H9 (cell line): Measurements from ENCODE around the gene COL23A1. TPM values are rescaled to one million over a fixed set of nuclear protein-coding genes. Genes with fewer than 3 reads are reported as not detected.

Experiments
- DNase-seq: peaks from one replicate; pipeline ENCODE4 v3.0.0-alpha.2; 2017
- H2AFZ ChIP-seq: one replicate; pipeline ENCODE4 v1.6.1; 2013; ENCODE audit warnings: mild to moderate bottlenecking, low read length, control low read depth, moderate library complexity
- H2AK5ac ChIP-seq: 2 replicates; pipeline ENCODE4 v1.6.1; 2013; ENCODE audit warnings: low read length, control low read depth, mixed read lengths; ENCODE audit not compliant: insufficient read length
- H2BK120ac ChIP-seq: one replicate; pipeline ENCODE4 v1.6.1; 2013; ENCODE audit warnings: low read depth, mild to moderate bottlenecking, low read length, control low read depth, inconsistent platforms; ENCODE audit not compliant: poor library complexity, severe bottlenecking
- H2BK12ac ChIP-seq: 2 replicates; pipeline ENCODE4 v1.6.1; 2013; ENCODE audit warnings: low read length, control low read depth, mixed read lengths, low read depth; ENCODE audit not compliant: insufficient read length
- H2BK15ac ChIP-seq: 2 replicates; pipeline ENCODE4 v1.6.1; 2013; ENCODE audit warnings: low read depth, low read length, control low read depth
- H2BK20ac ChIP-seq: one replicate; pipeline ENCODE4 v1.6.1; 2013; ENCODE audit warnings: low read depth, mild to moderate bottlenecking, low read length, control low read depth, inconsistent platforms; ENCODE audit not compliant: poor library complexity, severe bottlenecking
- H2BK5ac ChIP-seq: 2 replicates; pipeline ENCODE4 v1.6.1; 2013; ENCODE audit warnings: low read length, control low read depth, mixed read lengths; ENCODE audit not compliant: insufficient read length
- H3K14ac ChIP-seq: 2 replicates; pipeline ENCODE4 v1.6.1; 2013; ENCODE audit warnings: low read length, control low read depth; ENCODE audit not compliant: insufficient read depth
- H3K18ac ChIP-seq: 2 replicates; pipeline ENCODE4 v1.6.1; 2013; ENCODE audit warnings: low read depth, mild to moderate bottlenecking, mixed read lengths, low read length, control low read depth; ENCODE audit not compliant: insufficient read length
- H3K23ac ChIP-seq: 2 replicates; pipeline ENCODE4 v1.6.1; 2013; ENCODE audit warnings: low read length, control low read depth, mixed read lengths, low read depth; ENCODE audit not compliant: insufficient read length
- H3K23me2 ChIP-seq: 2 replicates; pipeline ENCODE4 v1.6.1; 2013; ENCODE audit warnings: low read depth, mild to moderate bottlenecking, mixed read lengths, low read length, control low read depth; ENCODE audit not compliant: insufficient read length, poor library complexity, severe bottlenecking
- H3K27ac ChIP-seq: 2 replicates; pipeline ENCODE4 v1.5.1; 2013; ENCODE audit warnings: low read length, control low read depth, mixed read lengths, low read depth; ENCODE audit not compliant: insufficient read length
- H3K27me3 ChIP-seq: 2 replicates; pipeline ENCODE4 v1.6.1; 2013; ENCODE audit warnings: low read length, control low read depth, inconsistent platforms; ENCODE audit not compliant: insufficient read depth
- H3K4ac ChIP-seq: 2 replicates; pipeline ENCODE4 v1.6.1; 2013; ENCODE audit warnings: low read depth, mild to moderate bottlenecking, control low read depth, inconsistent platforms, low read length, moderate library complexity
- H3K4me1 ChIP-seq: 2 replicates; pipeline ENCODE4 v1.6.1; 2013; ENCODE audit warnings: low read length, control low read depth, inconsistent platforms; ENCODE audit not compliant: insufficient read depth
- H3K4me2 ChIP-seq: 2 replicates; pipeline ENCODE4 v1.6.1; 2013; ENCODE audit warnings: low read length, control low read depth, mixed read lengths; ENCODE audit not compliant: insufficient read length, insufficient read depth
- H3K56ac ChIP-seq: 2 replicates; pipeline ENCODE4 v1.6.1; 2013; ENCODE audit warnings: low read depth, mild to moderate bottlenecking, mixed read lengths, low read length, control low read depth; ENCODE audit not compliant: insufficient read length
- H3K79me1 ChIP-seq: 2 replicates; pipeline ENCODE4 v1.6.1; 2013; ENCODE audit warnings: low read depth, mild to moderate bottlenecking, moderate library complexity, low read length, control low read depth, inconsistent platforms; ENCODE audit not compliant: insufficient read depth, poor library complexity, severe bottlenecking
- H3K79me2 ChIP-seq: 2 replicates; pipeline ENCODE4 v1.6.1; 2013; ENCODE audit warnings: low read length, control low read depth, inconsistent platforms; ENCODE audit not compliant: insufficient read depth
- H3K9ac ChIP-seq: 2 replicates; pipeline ENCODE4 v1.6.1; 2013; ENCODE audit warnings: low read length, control low read depth, mixed read lengths; ENCODE audit not compliant: insufficient read length; ENCODE audit errors: extremely low read depth
- H3K9me3 ChIP-seq: one replicate; pipeline ENCODE4 v1.6.1; 2013; ENCODE audit warnings: low read depth, low read length, inconsistent platforms; ENCODE audit not compliant: control insufficient read depth
- H3T11ph ChIP-seq: one replicate; pipeline ENCODE4 v1.6.1; 2013; ENCODE audit warnings: mild to moderate bottlenecking, low read length, control low read depth, inconsistent platforms
- H4K20me1 ChIP-seq: one replicate; pipeline ENCODE4 v1.6.1; 2013; ENCODE audit not compliant: control insufficient read depth, insufficient read length, insufficient read depth
- H4K5ac ChIP-seq: 2 replicates; pipeline ENCODE4 v1.6.1; 2013; ENCODE audit warnings: low read depth, mild to moderate bottlenecking, mixed read lengths, low read length, control low read depth; ENCODE audit not compliant: insufficient read length
- H4K8ac ChIP-seq: replicated peaks from 2 replicates; pipeline ENCODE4 v1.6.1; 2013; ENCODE audit warnings: low read length, control low read depth, mixed read lengths, low read depth; ENCODE audit not compliant: insufficient read length
- H4K91ac ChIP-seq: 2 replicates; pipeline ENCODE4 v1.6.1; 2013; ENCODE audit warnings: low read depth, mild to moderate bottlenecking, moderate library complexity, mixed read lengths, low read length, control low read depth; ENCODE audit not compliant: insufficient read length
- H3K27ac Mint-ChIP-seq, 3 experiments: 2 replicates in 2 of 3; 3 replicates in 1 of 3; pipeline ENCODE4 v1.8.0; 2020 to 2021; ENCODE audit warnings: mixed read lengths in 3 of 3, mild to moderate bottlenecking in 1 of 3, moderate library complexity in 1 of 3
- H3K27me3 Mint-ChIP-seq: 2 replicates; pipeline ENCODE4 v1.8.0; 2021; ENCODE audit warnings: low read depth, mild to moderate bottlenecking, moderate library complexity, mixed read lengths
- H3K36me3 Mint-ChIP-seq, 3 experiments: 2 replicates in 2 of 3; 3 replicates in 1 of 3; pipeline ENCODE4 v1.8.0; 2020 to 2021; ENCODE audit warnings: low read depth in 3 of 3, mixed read lengths in 3 of 3; ENCODE audit not compliant: insufficient read depth in 1 of 3
- H3K4me1 Mint-ChIP-seq, 2 experiments: 2 replicates each; pipeline ENCODE4 v1.8.0; 2020; ENCODE audit warnings: mixed read lengths in 2 of 2
- H3K4me3 Mint-ChIP-seq, 2 experiments: 2 replicates in 1 of 2; 3 replicates in 1 of 2; pipeline ENCODE4 v1.8.0; 2020 to 2021; ENCODE audit warnings: mild to moderate bottlenecking in 2 of 2, mixed read lengths in 2 of 2, moderate library complexity in 1 of 2
- H3K9me3 Mint-ChIP-seq, 2 experiments: 2 replicates in 1 of 2; 3 replicates in 1 of 2; pipeline ENCODE4 v1.8.0; 2020; ENCODE audit warnings: mild to moderate bottlenecking in 2 of 2, mixed read lengths in 2 of 2, moderate library complexity in 1 of 2
- WGBS: extraction: QIAGEN DNeasy Blood & Tissue Kit; methylation state at CpG from one replicate; pipeline ENCODE4 v1.1.7; 2013; ENCODE audit warnings: missing lambda C conversion rate, low lambda C conversion rate, mixed read lengths; ENCODE audit not compliant: insufficient read length; ENCODE audit errors: extremely low coverage; 5-methylcytosine and 5-hydroxymethylcytosine counted together
- total RNA-seq: library from RNA; stranded (reverse); gene quantifications from 2 replicates; pipeline ENCODE4 v1.2.1, GENCODE V29; 2021
- TF ChIP-seq, protein P1 (sequence below): fragments of 200-600 bp; sonication (generic); conservative IDR thresholded peaks from 3 replicates; pipeline ENCODE4 v1.8.0; 2021; ENCODE audit warnings: antibody characterized with exemption, mild to moderate bottlenecking

The COL23A1 gene
- total RNA-seq, 1 experiment from 2014 or later = 2.6 TPM

DNA sequence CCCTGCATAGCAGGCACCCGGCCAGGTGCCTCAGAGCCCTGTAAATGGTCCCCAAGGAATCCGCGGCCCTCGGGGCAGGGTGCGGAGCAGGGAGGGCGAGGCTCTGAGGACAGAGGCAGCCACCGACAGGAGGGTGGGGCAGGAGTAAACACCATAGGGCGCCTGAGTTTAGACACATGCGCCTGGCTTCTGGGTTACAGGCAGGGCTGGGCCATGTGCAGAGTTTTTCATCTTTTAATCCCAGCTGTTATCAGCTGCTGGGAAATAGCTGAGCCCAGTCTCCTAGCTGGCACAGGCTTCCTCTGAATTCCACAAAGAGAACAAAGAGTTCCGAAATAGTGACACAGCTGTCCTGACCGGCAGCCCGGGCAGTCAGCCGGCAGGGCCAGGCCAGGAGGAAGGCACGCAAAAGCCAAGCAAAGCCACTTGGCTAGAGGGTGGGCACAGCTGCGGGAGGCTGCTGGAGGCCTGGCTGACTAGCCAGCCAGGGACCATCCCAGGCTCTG lies 258.6 kb downstream of the COL23A1 start:
- Histone ChIP-seq H3K14ac (no peak overlapping the region; the same call in 1 of the 2 replicates), H2BK20ac (no peak overlapping the region), H4K8ac (no peak overlapping the region), H2BK15ac (no peak overlapping the region), H4K20me1 (no peaks in the 10 kb centered on the region), H2BK12ac (no peak overlapping the region), H3K23ac (no peak overlapping the region), H3K27ac (no peak overlapping the region), H3K4me1 (peaks cover 2% of the 10 kb centered on the region; the same call in 1 of the 2 replicates), H3K27me3 (no peaks in the 10 kb centered on the region), H3K4me2 (no peak overlapping the region), H2AFZ (no peak overlapping the region), H4K91ac (no peak overlapping the region), H3K79me1 (no peaks in the 10 kb centered on the region), H3T11ph (no peak overlapping the region), H3K9ac (no peak overlapping the region), H2BK5ac (no peak overlapping the region), H3K9me3 (no peaks in the 10 kb centered on the region), H3K23me2 (no peaks in the 10 kb centered on the region), H3K79me2 (no peaks in the 10 kb centered on the region), H4K5ac (no peak overlapping the region), H2AK5ac (no peak overlapping the region), H3K4ac (no peak overlapping the region), H3K18ac (no peak overlapping the region), H2BK120ac (no peak overlapping the region), H3K56ac (no peak overlapping the region)
- TF ChIP-seq, protein P1, sequence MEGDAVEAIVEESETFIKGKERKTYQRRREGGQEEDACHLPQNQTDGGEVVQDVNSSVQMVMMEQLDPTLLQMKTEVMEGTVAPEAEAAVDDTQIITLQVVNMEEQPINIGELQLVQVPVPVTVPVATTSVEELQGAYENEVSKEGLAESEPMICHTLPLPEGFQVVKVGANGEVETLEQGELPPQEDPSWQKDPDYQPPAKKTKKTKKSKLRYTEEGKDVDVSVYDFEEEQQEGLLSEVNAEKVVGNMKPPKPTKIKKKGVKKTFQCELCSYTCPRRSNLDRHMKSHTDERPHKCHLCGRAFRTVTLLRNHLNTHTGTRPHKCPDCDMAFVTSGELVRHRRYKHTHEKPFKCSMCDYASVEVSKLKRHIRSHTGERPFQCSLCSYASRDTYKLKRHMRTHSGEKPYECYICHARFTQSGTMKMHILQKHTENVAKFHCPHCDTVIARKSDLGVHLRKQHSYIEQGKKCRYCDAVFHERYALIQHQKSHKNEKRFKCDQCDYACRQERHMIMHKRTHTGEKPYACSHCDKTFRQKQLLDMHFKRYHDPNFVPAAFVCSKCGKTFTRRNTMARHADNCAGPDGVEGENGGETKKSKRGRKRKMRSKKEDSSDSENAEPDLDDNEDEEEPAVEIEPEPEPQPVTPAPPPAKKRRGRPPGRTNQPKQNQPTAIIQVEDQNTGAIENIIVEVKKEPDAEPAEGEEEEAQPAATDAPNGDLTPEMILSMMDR = no peak
- WGBS = no CpG with 5 or more reads among the region's 15 CpGs
- peaks cover 14 to 24% of the 10 kb centered on the region in 2 experiments for H3K4me1 Mint-ChIP-seq
- no peak overlapping the region; a peak in 1 of 7 replicates for H3K27ac Mint-ChIP-seq
- no peaks in the 10 kb centered on the region for H3K9me3 Mint-ChIP-seq
- H3K27me3 Mint-ChIP-seq = no peaks in the 10 kb centered on the region; the same call in 1 of the 2 replicates
- H3K36me3 Mint-ChIP-seq = no peaks in the 10 kb centered on the region
- no peak for DNase-seq
- no peak overlapping the region for H3K4me3 Mint-ChIP-seq
